Heart left ventricle (tissue), 16 donors: ENCODE results near the gene MRGPRX2. TPM values are rescaled to one million over a fixed set of nuclear protein-coding genes. Genes with fewer than 3 reads are reported as not detected.

Source experiments
- ATAC-seq, 4 donors: fragments of 200-7000 bp; cut with Tn5 transposase; one replicate each; pipeline ENCODE4 v1.9.1; 2020 to 2022; ENCODE audit warnings: moderate library complexity in 4 of 4, mild to moderate bottlenecking in 3 of 4, moderate number of reproducible peaks in 1 of 4
- DNase-seq, 5 donors: peaks; one replicate each; pipeline ENCODE4 v3.0.0-alpha.2; 2020
- H3K27ac ChIP-seq, 12 donors: fragments of 200-600 bp; sonication (generic) in 4 of 12; one replicate each; pipeline versions ENCODE4 v1.5.0 to v1.8.0; 2016 to 2022; ENCODE audit warnings: mild to moderate bottlenecking in 2 of 12
- H3K27me3 ChIP-seq, 9 donors: fragments of 200-600 bp; sonication (generic) in 2 of 9; one replicate each; pipeline versions ENCODE4 v1.5.1 to v1.8.0; 2016 to 2022; ENCODE audit warnings: mild to moderate bottlenecking in 3 of 9
- H3K36me3 ChIP-seq, 9 donors: fragments of 200-600 bp; sonication (generic) in 2 of 9; one replicate each; pipeline versions ENCODE4 v1.5.0 to v1.8.0; 2018 to 2022; ENCODE audit warnings: mild to moderate bottlenecking in 2 of 9
- H3K4me1 ChIP-seq, 12 donors: fragments of 200-600 bp; sonication (generic) in 4 of 12; one replicate each; pipeline versions ENCODE4 v1.5.0 to v1.8.0; 2016 to 2022; ENCODE audit warnings: mild to moderate bottlenecking in 3 of 12
- H3K4me3 ChIP-seq, 12 donors: fragments of 200-600 bp; sonication (generic) in 4 of 12; one replicate each; pipeline versions ENCODE4 v1.5.0 to v1.8.0; 2017 to 2022; ENCODE audit warnings: mild to moderate bottlenecking in 9 of 12, moderate library complexity in 4 of 12
- H3K9me3 ChIP-seq, 12 donors: fragments of 200-600 bp; sonication (generic) in 4 of 12; one replicate each; pipeline versions ENCODE4 v1.5.0 to v1.8.0; 2016 to 2022; ENCODE audit warnings: mild to moderate bottlenecking in 1 of 12
- POLR2A ChIP-seq, 2 donors: fragments of 450-650 bp; IDR thresholded peaks; one replicate each; pipeline ENCODE4 v1.6.1; 2017; ENCODE audit warnings: antibody characterized with exemption in 2 of 2, mild to moderate bottlenecking in 2 of 2, moderate library complexity in 2 of 2
- WGBS, 4 donors: extraction: QIAGEN DNeasy Blood & Tissue Kit in 2 of 4; methylation state at CpG; one replicate each; pipeline versions ENCODE4 v1.1.5 to v1.1.7; 2013 to 2018; 5-methylcytosine and 5-hydroxymethylcytosine counted together
- intact Hi-C, 10 donors: fragments of 100-400 bp; cut with DNase I; formaldehyde crosslinking; loops; one replicate each; pipeline versions ENCODE4 v1.11.1 to v1.14.2; 2022
- polyA plus RNA-seq, 2 donors: library from polyadenylated mRNA; stranded (reverse); fragments of 200-250 nt; gene quantifications; one replicate each; pipeline ENCODE4 v1.2.3, GENCODE V29; 2013
- total RNA-seq, 9 donors: library from RNA; depleted of rRNA in 2 of 9; stranded (reverse); fragments of >200 nt in 2 of 9; fragmentation: NEBNext Ultra II Directional in 3 of 9; extraction: Animal tissue kit (Norgen Biotek cat#: 25700) in 3 of 9; gene quantifications; one replicate each; pipeline versions ENCODE4 v1.1.0 to v1.2.4, GENCODE V29; 2016 to 2023
- TF ChIP-seq, protein P1 (sequence below), 12 donors: fragments of 200-600 bp; sonication (generic) in 4 of 12; IDR thresholded peaks; one replicate each; pipeline versions ENCODE4 v1.5.0 to v1.8.0; 2018 to 2022; ENCODE audit warnings: antibody characterized with exemption in 12 of 12, mild to moderate bottlenecking in 5 of 12
- donor health status: ischemic (EF 13 %, LVEDD 7.1; RV severe dilation, severe dysfunction).
- donor health status: healthy with polysubstance abuse.
- donor health status: DM: no; HTN: yes; CAD: no.
- donor health status: DM: no; HTN: no; CAD: no.
- donor health status: ischemic (EF 25% LVEDD 6.9; RV normal size, moderate dysfunction).
- donor health status: ischemic (EF 25% LVEDD 5.7; RV mildly dilated, moderate dysfunction).
- donor health status: healthy.
- donor health status: DM: yes; HTN: yes; CAD: no.
- donor health status: ischemic (EF 35%, LVEDD 5.7; RV mildly dilated, moderate dysfunction).
- donor health status: nonischemic (EF 11% LVEDD 7.7; RV severe dilation, severe dysfunction).
- donor health status: DM: yes; HTN: yes; CAD: no.
- donor health status: PGD.
- donor health status: ischemic (EF 29% LVEDD 5.4; RV normal size, mild dysfunction).
- donor health status: nonischemic (EF 23%, LVEDD 6.1; RV moderate dilation, normal function).

The MRGPRX2 gene
- total and polyA plus RNA-seq, 11 donors, result 0.13 TPM; not detected in 10

GRCh38 chr11:19077965-19078364, 17.4 kb upstream of the MRGPRX2 start:
- Histone ChIP-seq H3K4me1 (peaks cover 0 to 3% (median 0%) of the 10 kb centered on the region in 12 donors), H3K27ac (no peak overlapping the region), H3K9me3 (no peaks in the 10 kb centered on the region), H3K4me3 (no peak overlapping the region), H3K27me3 (no peaks in the 10 kb centered on the region), H3K36me3 (no peaks in the 10 kb centered on the region)
- no peak for DNase-seq
- no peak for ATAC-seq
- TF ChIP-seq POLR2A (IDR thresholded peaks at IDR 0.05), result no peak
- TF ChIP-seq, protein P1, sequence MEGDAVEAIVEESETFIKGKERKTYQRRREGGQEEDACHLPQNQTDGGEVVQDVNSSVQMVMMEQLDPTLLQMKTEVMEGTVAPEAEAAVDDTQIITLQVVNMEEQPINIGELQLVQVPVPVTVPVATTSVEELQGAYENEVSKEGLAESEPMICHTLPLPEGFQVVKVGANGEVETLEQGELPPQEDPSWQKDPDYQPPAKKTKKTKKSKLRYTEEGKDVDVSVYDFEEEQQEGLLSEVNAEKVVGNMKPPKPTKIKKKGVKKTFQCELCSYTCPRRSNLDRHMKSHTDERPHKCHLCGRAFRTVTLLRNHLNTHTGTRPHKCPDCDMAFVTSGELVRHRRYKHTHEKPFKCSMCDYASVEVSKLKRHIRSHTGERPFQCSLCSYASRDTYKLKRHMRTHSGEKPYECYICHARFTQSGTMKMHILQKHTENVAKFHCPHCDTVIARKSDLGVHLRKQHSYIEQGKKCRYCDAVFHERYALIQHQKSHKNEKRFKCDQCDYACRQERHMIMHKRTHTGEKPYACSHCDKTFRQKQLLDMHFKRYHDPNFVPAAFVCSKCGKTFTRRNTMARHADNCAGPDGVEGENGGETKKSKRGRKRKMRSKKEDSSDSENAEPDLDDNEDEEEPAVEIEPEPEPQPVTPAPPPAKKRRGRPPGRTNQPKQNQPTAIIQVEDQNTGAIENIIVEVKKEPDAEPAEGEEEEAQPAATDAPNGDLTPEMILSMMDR (IDR thresholded peaks at IDR 0.05), result no peak
- intact Hi-C loops, result loop anchor here in 9 of 10 donors (2.0 to 10.0 kb wide), 11 partner anchors 33 to 474 kb away; partner anchors contain the start of gene E2F8 (in 2 of the 9)

GRCh38 chr11:19076744-19077589, 16.4 kb upstream of the MRGPRX2 start:
- Histone ChIP-seq H3K27me3 (no peaks in the 10 kb centered on the region), H3K4me3 (peak overlapping the region in 1 of 12 donors; percentile 10), H3K36me3 (no peaks in the 10 kb centered on the region), H3K27ac (no peak overlapping the region), H3K4me1 (peaks cover 0 to 3% (median 0%) of the 10 kb centered on the region in 12 donors), H3K9me3 (no peaks in the 10 kb centered on the region)
- DNase-seq (peak in 2 of 5 donors; percentile 34 to 38), ATAC-seq (peak; percentile 54 to 73 (median 66))
- no peak for TF ChIP-seq POLR2A (IDR thresholded peaks at IDR 0.05)
- TF ChIP-seq, protein P1 (IDR thresholded peaks at IDR 0.05), result peak; percentile 88 to 99 (median 94)
- WGBS, 4 donors, result 47 to 55% (median 52%) methylated on average over 10 of the region's 10 CpGs
- intact Hi-C loops, result loop anchor here in 9 of 10 donors (2.0 to 10.0 kb wide), 11 partner anchors 34 to 475 kb away; partner anchors contain the start of gene E2F8 (in 2 of the 9)

DNA sequence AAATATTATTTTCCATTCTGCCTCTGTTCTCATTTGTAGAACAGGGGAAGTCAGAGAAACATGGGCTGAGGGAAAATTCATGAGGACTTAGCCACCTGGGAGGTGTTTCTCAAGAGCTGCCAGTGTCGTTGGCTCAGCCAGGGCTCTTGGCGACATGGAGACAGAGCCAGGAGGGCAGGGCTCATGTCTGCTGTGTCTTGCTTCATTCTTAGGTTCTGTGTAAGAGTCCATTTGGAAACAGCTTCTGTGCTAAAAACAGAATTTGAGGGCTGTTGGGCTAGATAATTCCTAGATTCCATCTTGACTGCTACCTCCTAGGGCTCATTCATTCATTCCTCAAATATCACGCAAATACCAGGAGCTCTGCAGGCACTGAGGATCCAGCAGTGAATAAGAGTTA, 15.1 kb upstream of the MRGPRX2 start:
- intact Hi-C loops, result loop anchor here in 9 of 10 donors (2.0 to 10.0 kb wide), 11 partner anchors 35 to 477 kb away; partner anchors contain the start of gene E2F8 (in 2 of the 9)
- no peak for TF ChIP-seq POLR2A (IDR thresholded peaks at IDR 0.05)
- WGBS, 4 donors, result 77 to 95% (median 84%) methylated on average over 3 of the region's 3 CpGs
- no peak overlapping the region for H3K4me3 ChIP-seq
- no peak overlapping the region for H3K27ac ChIP-seq
- H3K36me3 ChIP-seq, result no peaks in the 10 kb centered on the region
- no peaks in the 10 kb centered on the region for H3K27me3 ChIP-seq
- no peak for ATAC-seq
- H3K4me1 ChIP-seq, result peaks cover 0 to 4% (median 0%) of the 10 kb centered on the region in 12 donors
- H3K9me3 ChIP-seq, result no peaks in the 10 kb centered on the region
- no peak for DNase-seq

GRCh38 chr11:19073454-19074415, 13.2 kb upstream of the MRGPRX2 start:
- H3K27me3 ChIP-seq, result peaks cover 0 to 5% (median 0%) of the 10 kb centered on the region in 9 donors
- peaks cover 0 to 4% (median 0%) of the 10 kb centered on the region in 12 donors for H3K4me1 ChIP-seq
- intact Hi-C loops, result loop anchor here (2.0 to 10.0 kb wide), 11 partner anchors 34 to 484 kb away; partner anchors contain the start of gene E2F8 (in 1 of the 10)
- H3K36me3 ChIP-seq, result no peaks in the 10 kb centered on the region
- ATAC-seq (no peak), DNase-seq (no peak)
- 66 to 75% (median 70%) methylated on average over 10 of the region's 10 CpGs for WGBS, 4 donors
- no peak overlapping the region for H3K4me3 ChIP-seq
- H3K9me3 ChIP-seq, result peaks cover 0 to 11% (median 0%) of the 10 kb centered on the region in 12 donors
- H3K27ac ChIP-seq, result no peak overlapping the region
- TF ChIP-seq, protein P1 (IDR thresholded peaks at IDR 0.05), result no peak
- no peak for TF ChIP-seq POLR2A (IDR thresholded peaks at IDR 0.05)
